Measurements from ENCODE around the gene FRAS1. TPM values are rescaled to one million over a fixed set of nuclear protein-coding genes. Genes with fewer than 3 reads are reported as not detected.

FRAS1 gene
- total RNA-seq, 1 experiment from 2014 or later: 82.0 TPM

DNA sequence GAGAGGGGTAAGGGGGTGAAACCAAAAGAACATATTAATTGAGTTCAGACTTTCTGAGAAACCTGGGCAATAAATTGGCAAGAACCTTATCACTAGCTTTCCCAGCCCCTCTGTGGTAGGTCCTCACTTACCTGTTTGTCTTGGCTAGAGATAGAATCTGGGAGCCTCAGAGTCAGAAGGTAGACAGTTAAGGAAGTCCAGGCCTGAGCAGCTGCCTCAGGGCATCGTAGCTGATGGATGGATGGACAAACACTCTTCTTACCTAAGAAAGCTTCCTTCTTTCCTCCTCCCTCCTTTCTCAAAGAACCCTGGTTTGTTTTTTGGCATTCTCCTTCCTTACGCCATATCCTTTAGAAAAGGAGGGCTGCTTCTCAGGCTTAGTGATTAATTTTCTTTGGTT is 24.4 kb downstream of the FRAS1 start (continued):
- TF ChIP-seq, protein P1, sequence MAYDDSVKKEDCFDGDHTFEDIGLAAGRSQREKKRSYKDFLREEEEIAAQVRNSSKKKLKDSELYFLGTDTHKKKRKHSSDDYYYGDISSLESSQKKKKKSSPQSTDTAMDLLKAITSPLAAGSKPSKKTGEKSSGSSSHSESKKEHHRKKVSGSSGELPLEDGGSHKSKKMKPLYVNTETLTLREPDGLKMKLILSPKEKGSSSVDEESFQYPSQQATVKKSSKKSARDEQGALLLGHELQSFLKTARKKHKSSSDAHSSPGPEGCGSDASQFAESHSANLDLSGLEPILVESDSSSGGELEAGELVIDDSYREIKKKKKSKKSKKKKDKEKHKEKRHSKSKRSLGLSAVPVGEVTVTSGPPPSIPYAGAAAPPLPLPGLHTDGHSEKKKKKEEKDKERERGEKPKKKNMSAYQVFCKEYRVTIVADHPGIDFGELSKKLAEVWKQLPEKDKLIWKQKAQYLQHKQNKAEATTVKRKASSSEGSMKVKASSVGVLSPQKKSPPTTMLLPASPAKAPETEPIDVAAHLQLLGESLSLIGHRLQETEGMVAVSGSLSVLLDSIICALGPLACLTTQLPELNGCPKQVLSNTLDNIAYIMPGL (CRISPR knock-in tag; IDR thresholded peaks at IDR 0.05): no peak
- TF ChIP-seq MXD4 (CRISPR knock-in tag; IDR thresholded peaks at IDR 0.05; ENCODE audit: borderline replicate concordance) (no peak), ZNF416 (CRISPR knock-in tag; IDR thresholded peaks at IDR 0.05) (no peak)

DNA sequence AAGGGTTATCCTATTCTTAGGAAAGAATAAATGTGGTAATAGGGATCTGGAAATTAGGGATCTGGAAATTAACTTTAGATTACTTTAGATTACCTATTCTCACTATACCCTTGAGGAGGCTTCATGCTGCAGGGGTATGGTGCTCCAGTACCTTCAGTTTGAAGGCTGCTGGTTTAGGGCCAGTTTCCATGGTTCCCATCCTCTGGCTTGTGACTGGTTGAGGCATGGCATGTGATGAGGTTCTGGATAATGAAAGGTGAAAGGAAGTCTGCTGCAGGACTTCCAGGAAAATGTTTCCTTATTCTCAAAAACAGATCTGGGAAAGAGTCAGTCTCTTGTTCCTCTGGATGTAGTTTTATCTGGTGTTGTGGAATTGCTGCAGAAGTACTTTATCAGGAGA is 25.9 kb downstream of the FRAS1 start:
- TF ChIP-seq NFYB (CRISPR knock-in tag; conservative IDR thresholded peaks at IDR 0.05; ENCODE audit: low read depth): peak; percentile 57; the same call in 1 of the 2 replicates
- TF ChIP-seq, protein P2, sequence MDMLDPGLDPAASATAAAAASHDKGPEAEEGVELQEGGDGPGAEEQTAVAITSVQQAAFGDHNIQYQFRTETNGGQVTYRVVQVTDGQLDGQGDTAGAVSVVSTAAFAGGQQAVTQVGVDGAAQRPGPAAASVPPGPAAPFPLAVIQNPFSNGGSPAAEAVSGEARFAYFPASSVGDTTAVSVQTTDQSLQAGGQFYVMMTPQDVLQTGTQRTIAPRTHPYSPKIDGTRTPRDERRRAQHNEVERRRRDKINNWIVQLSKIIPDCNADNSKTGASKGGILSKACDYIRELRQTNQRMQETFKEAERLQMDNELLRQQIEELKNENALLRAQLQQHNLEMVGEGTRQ (CRISPR knock-in tag; IDR thresholded peaks at IDR 0.05): 0 out of 2 replicates have a peak, but pooled peaks have one; percentile 29
- no peak for TF ChIP-seq SMAD4 (CRISPR knock-in tag; IDR thresholded peaks at IDR 0.05)
- TF ChIP-seq, protein P3, sequence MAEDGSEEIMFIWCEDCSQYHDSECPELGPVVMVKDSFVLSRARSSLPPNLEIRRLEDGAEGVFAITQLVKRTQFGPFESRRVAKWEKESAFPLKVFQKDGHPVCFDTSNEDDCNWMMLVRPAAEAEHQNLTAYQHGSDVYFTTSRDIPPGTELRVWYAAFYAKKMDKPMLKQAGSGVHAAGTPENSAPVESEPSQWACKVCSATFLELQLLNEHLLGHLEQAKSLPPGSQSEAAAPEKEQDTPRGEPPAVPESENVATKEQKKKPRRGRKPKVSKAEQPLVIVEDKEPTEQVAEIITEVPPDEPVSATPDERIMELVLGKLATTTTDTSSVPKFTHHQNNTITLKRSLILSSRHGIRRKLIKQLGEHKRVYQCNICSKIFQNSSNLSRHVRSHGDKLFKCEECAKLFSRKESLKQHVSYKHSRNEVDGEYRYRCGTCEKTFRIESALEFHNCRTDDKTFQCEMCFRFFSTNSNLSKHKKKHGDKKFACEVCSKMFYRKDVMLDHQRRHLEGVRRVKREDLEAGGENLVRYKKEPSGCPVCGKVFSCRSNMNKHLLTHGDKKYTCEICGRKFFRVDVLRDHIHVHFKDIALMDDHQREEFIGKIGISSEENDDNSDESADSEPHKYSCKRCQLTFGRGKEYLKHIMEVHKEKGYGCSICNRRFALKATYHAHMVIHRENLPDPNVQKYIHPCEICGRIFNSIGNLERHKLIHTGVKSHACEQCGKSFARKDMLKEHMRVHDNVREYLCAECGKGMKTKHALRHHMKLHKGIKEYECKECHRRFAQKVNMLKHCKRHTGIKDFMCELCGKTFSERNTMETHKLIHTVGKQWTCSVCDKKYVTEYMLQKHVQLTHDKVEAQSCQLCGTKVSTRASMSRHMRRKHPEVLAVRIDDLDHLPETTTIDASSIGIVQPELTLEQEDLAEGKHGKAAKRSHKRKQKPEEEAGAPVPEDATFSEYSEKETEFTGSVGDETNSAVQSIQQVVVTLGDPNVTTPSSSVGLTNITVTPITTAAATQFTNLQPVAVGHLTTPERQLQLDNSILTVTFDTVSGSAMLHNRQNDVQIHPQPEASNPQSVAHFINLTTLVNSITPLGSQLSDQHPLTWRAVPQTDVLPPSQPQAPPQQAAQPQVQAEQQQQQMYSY (CRISPR knock-in tag; IDR thresholded peaks at IDR 0.05): no peak
- TF ChIP-seq, protein P4, sequence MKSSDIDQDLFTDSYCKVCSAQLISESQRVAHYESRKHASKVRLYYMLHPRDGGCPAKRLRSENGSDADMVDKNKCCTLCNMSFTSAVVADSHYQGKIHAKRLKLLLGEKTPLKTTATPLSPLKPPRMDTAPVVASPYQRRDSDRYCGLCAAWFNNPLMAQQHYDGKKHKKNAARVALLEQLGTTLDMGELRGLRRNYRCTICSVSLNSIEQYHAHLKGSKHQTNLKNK (CRISPR knock-in tag; IDR thresholded peaks at IDR 0.05): no peak
- no peak for TF ChIP-seq CREB1 (CRISPR knock-in tag; IDR thresholded peaks at IDR 0.05)
- TF ChIP-seq, protein P5, sequence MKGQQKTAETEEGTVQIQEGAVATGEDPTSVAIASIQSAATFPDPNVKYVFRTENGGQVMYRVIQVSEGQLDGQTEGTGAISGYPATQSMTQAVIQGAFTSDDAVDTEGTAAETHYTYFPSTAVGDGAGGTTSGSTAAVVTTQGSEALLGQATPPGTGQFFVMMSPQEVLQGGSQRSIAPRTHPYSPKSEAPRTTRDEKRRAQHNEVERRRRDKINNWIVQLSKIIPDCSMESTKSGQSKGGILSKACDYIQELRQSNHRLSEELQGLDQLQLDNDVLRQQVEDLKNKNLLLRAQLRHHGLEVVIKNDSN (CRISPR knock-in tag; IDR thresholded peaks at IDR 0.05): peak; percentile 25; the same call in 1 of the 2 replicates
- ATAC-seq: peak; percentile 65
- POLR2A ChIA-PET: no interaction called here
- DNase-seq (ENCODE audit: low spot score): no peak
- peaks cover 29% of the 10 kb centered on the region for H3K36me3 Mint-ChIP-seq
- peaks cover 17% of the 10 kb centered on the region for H3K9me3 Mint-ChIP-seq
- H3K27ac Mint-ChIP-seq: no peak overlapping the region
- H3K4me1 Mint-ChIP-seq: peaks cover 37% of the 10 kb centered on the region
- CTCF ChIA-PET: no interaction called here
- H3K4me3 Mint-ChIP-seq: no peak overlapping the region
- H3K27me3 Mint-ChIP-seq (ENCODE audit: low read depth): no peaks in the 10 kb centered on the region

DNA sequence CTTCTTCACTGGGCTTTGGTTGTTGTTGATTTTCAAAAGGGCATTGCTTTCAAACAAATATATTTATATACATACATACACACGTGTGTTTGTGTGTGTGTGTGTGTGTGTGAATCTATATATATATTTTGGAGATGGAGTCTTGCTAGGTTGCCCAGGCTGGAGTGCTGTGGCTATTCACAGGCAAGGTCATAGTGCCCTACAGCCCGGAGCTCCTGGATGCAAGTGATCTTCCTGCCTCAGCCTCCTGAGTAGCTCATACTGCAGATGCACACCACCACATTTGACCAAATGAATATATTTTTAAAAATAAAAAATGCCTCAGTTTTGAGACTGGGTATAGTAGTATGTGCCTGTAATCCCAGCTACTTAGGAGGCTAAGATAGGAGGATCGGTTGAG is 34.4 kb downstream of the FRAS1 start:
- DNase-seq (ENCODE audit: low spot score): no peak
- no peak overlapping the region for H3K4me3 Mint-ChIP-seq
- TF ChIP-seq, protein P6, sequence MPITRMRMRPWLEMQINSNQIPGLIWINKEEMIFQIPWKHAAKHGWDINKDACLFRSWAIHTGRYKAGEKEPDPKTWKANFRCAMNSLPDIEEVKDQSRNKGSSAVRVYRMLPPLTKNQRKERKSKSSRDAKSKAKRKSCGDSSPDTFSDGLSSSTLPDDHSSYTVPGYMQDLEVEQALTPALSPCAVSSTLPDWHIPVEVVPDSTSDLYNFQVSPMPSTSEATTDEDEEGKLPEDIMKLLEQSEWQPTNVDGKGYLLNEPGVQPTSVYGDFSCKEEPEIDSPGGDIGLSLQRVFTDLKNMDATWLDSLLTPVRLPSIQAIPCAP (CRISPR knock-in tag; IDR thresholded peaks at IDR 0.05): no peak
- TF ChIP-seq ZNF121 (CRISPR knock-in tag; IDR thresholded peaks at IDR 0.05): peak; percentile 92
- ChIA-PET POLR2A (interaction anchor here (1.1 kb wide), 1 partner anchor 32 kb away, joined by 4 read pairs; no protein-coding TSS in a partner anchor), CTCF (interaction anchor here (1.7 to 3.6 kb wide), 2 partner anchors 31 to 97 kb away, joined by 10 to 35 read pairs; no protein-coding TSS in a partner anchor)
- no peak for ATAC-seq
- no peaks in the 10 kb centered on the region for H3K27me3 Mint-ChIP-seq (ENCODE audit: low read depth)
- H3K9me3 Mint-ChIP-seq: peaks cover 23% of the 10 kb centered on the region
- H3K27ac Mint-ChIP-seq: peak overlapping the region; percentile 100
- H3K4me1 Mint-ChIP-seq: peaks cover 44% of the 10 kb centered on the region
- peaks cover 51% of the 10 kb centered on the region for H3K36me3 Mint-ChIP-seq

Data from WTC11 (cell line).